ENCODE measurements around the gene MYO9B.

The MYO9B gene

DNA sequence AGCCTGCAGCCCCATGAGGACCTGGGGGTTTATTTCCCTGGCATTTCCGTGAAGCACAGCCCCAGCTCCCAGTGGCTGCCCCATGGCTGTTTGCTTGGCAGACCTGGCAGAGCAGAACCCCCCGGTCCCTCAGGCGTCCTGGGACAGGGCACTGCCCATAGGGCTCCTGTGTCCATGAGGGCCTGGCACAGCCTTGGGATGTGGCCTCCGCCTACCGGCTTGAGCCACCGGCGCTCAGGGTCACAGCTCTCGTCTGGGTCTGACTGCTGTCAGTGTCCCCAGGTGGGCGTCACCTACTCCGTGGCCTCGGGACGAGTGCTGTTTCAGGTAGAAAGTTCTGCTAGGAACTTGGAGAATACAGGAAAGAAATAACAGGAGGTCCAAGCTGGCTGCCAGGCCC lies 52.8 kb downstream of the MYO9B start:
- no peak for TF ChIP-seq CTCF (IDR thresholded peaks at IDR 0.05; ENCODE audit: low read depth, low read length)

GRCh38 chr19:17128820-17129219 lies 53.2 kb downstream of the MYO9B start:
- DNase-seq, result no peak
- TF ChIP-seq CTCF (IDR thresholded peaks at IDR 0.05; ENCODE audit: low read depth, low read length), result no peak
- H3K27ac ChIP-seq, result no peak overlapping the region
- no peaks in the 10 kb centered on the region for H3K27me3 ChIP-seq (ENCODE audit: insufficient read depth, low read depth, severe bottlenecking)
- no peaks in the 10 kb centered on the region for H3K9me3 ChIP-seq (ENCODE audit: severe bottlenecking)
- H3K36me3 ChIP-seq, result peaks cover 10% of the 10 kb centered on the region; the same call in 1 of the 2 replicates
- no peak overlapping the region for H3K4me3 ChIP-seq (ENCODE audit: low read depth, low read length)

More for the DNA sequence above, 52.8 kb downstream of the MYO9B start:
- DNase-seq, result no peak
- no peak overlapping the region for H3K4me3 ChIP-seq (ENCODE audit: low read depth, low read length)
- H3K9me3 ChIP-seq (ENCODE audit: severe bottlenecking), result no peaks in the 10 kb centered on the region
- H3K27ac ChIP-seq, result peak overlapping the region; percentile 37
- H3K36me3 ChIP-seq, result peaks cover 14% of the 10 kb centered on the region
- H3K27me3 ChIP-seq (ENCODE audit: insufficient read depth, low read depth, severe bottlenecking), result no peaks in the 10 kb centered on the region

GRCh38 chr19:17129377-17129776 lies 53.8 kb downstream of the MYO9B start:
- H3K9me3 ChIP-seq (ENCODE audit: severe bottlenecking), result no peaks in the 10 kb centered on the region
- TF ChIP-seq CTCF (IDR thresholded peaks at IDR 0.05; ENCODE audit: low read depth, low read length), result no peak
- peaks cover 7% of the 10 kb centered on the region; the same call in 1 of the 2 replicates for H3K36me3 ChIP-seq
- H3K27ac ChIP-seq, result no peak overlapping the region
- no peak for DNase-seq
- H3K27me3 ChIP-seq (ENCODE audit: insufficient read depth, low read depth, severe bottlenecking), result no peaks in the 10 kb centered on the region
- no peak overlapping the region for H3K4me3 ChIP-seq (ENCODE audit: low read depth, low read length)

DNA sequence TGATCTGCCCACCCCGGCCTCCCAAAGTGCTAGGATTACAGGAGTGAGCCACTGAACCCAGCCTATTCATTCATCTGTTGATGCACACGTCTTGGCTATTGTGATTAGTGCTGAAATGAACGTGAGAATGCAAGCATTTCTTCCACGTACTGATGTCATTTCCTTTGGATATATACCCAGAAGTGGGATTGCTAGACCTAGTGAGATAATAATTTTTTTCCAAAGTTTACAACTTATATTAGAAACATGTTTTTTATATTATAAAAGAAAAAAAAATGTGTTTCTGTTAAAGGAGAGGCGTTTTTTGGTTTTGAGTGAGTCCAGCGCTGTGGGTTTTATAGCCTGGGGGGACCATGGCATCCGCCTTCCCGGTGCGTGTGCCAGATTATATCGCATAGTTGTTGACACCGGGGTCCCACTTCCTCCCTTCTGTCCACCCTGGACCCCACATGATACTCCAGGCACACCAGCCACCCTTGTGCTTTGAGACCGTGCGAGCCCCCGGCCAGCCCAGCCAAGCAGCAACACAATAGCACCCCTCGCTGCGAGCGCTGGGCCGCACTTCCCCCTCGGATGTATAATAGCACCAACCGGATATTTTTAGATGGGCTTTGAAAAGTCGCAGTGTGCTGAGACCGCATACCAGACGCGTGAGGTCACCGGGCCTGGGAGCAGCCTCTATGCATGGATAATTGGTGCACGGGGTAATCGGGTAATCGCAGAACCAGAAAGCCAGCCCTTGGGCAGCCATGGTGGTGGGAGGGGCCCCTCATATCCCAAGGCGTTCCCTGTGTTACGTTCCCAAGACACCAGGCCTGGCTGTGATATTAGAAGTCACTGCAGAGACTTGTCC lies 59.6 kb downstream of the MYO9B start:
- peak; percentile 95 for DNase-seq
- Histone ChIP-seq H3K27me3 (ENCODE audit: insufficient read depth, low read depth, severe bottlenecking) (no peaks in the 10 kb centered on the region), H3K36me3 (peaks cover 4% of the 10 kb centered on the region), H3K4me3 (ENCODE audit: low read depth, low read length) (peak overlapping the region; percentile 6), H3K27ac (peak overlapping the region; percentile 74), H3K9me3 (ENCODE audit: severe bottlenecking) (no peaks in the 10 kb centered on the region)
- TF ChIP-seq CTCF (IDR thresholded peaks at IDR 0.05; ENCODE audit: low read depth, low read length), result no peak

- peaks cover 3% of the 10 kb centered on the region for H3K36me3 ChIP-seq
- TF ChIP-seq CTCF (IDR thresholded peaks at IDR 0.05; ENCODE audit: low read depth, low read length), result no peak
- no peaks in the 10 kb centered on the region for H3K9me3 ChIP-seq (ENCODE audit: severe bottlenecking)
- peak; percentile 20 for DNase-seq
- H3K4me3 ChIP-seq (ENCODE audit: low read depth, low read length), result peak overlapping the region; percentile 6
- H3K27ac ChIP-seq, result peak overlapping the region; percentile 74
- H3K27me3 ChIP-seq (ENCODE audit: insufficient read depth, low read depth, severe bottlenecking), result no peaks in the 10 kb centered on the region
These were observed 60.4 kb downstream of the MYO9B start for GRCh38 chr19:17136021-17136420.

Measured in WERI-Rb-1 (cell line).